Muscle of leg (tissue), 9 donors: ENCODE data around the gene CCSER1. TPM values are rescaled to one million over a fixed set of nuclear protein-coding genes. Genes with fewer than 3 reads are reported as not detected.

Experiments
- polyA plus RNA-seq, 8 donors: library from polyadenylated mRNA; unstranded; fragments of 120-200 nt; gene quantifications; one replicate each; pipeline versions ENCODE4 v1.2.1 to v1.2.3, GENCODE V29; 2013; ENCODE audit warnings: inconsistent platforms in 1 of 8, low replicate concordance in 1 of 8; ENCODE audit not compliant: insufficient read length in 8 of 8, insufficient read depth in 1 of 8
- total RNA-seq: library from RNA; stranded (reverse); fragments of 120-200 nt; gene quantifications from one replicate; pipeline ENCODE4 v1.2.4, GENCODE V29; 2013

CCSER1 gene
- total and polyA plus RNA-seq, 9 donors, result 0.26 to 1.2 (median 0.41) TPM

Other genes starting within 250 kb of the CCSER1 start
- gene MMRN1, start 232.5 kb upstream of the CCSER1 start, total RNA-seq, result 6.8 TPM
- 1 to 10 TPM; 1.4 to 8.8 (median 6.3) TPM for gene MMRN1, start 232.5 kb upstream of the CCSER1 start, polyA plus RNA-seq